Tibial nerve (tissue), 4 donors: ENCODE data around the gene DTNB.

Experiments used
- CTCF ChIP-seq, 5 experiments: fragments of 200-600 bp in 3 of 5; fragments of 450-650 bp in 2 of 5; sonication (generic) in 3 of 5; IDR thresholded peaks; one replicate each; pipeline ENCODE4 v1.5.1; 2016 to 2019; ENCODE audit warnings: antibody characterized with exemption in 5 of 5, mild to moderate bottlenecking in 3 of 5, moderate library complexity in 2 of 5
- EP300 ChIP-seq, 2 donors: sonication (generic); formaldehyde crosslinking; IDR thresholded peaks; one replicate each; pipeline ENCODE4 v1.6.1; 2017; ENCODE audit warnings: antibody characterized with exemption in 2 of 2, mild to moderate bottlenecking in 1 of 2

- no peak for TF ChIP-seq CTCF (IDR thresholded peaks at IDR 0.05)
- TF ChIP-seq EP300 (IDR thresholded peaks at IDR 0.05) = no peak
Measured at GRCh38 chr2:25586726-25587144, 86.6 kb downstream of the DTNB start.
